Fibroblast of the aortic adventitia (primary cell): ENCODE measurements around the gene CYP27A1. TPM values are rescaled to one million over a fixed set of nuclear protein-coding genes. Genes with fewer than 3 reads are reported as not detected.

Experiments used
- DNase-seq: peaks from one replicate; pipeline ENCODE4 v3.0.0-alpha.2; 2010; ENCODE audit warnings: low read depth
- H3K4me3 ChIP-seq: 2 replicates; pipeline ENCODE4 v1.5.1; 2011; ENCODE audit warnings: low read depth, mild to moderate bottlenecking, control low read depth, low read length, moderate library complexity
- CTCF ChIP-seq: IDR thresholded peaks from 2 replicates; pipeline ENCODE4 v1.5.1; 2011; ENCODE audit warnings: mild to moderate bottlenecking, low read length, control low read depth, inconsistent platforms; ENCODE audit not compliant: insufficient read depth
- total RNA-seq: library from RNA; depleted of rRNA; stranded (reverse); fragments of >200 nt; gene quantifications from 2 replicates; pipeline ENCODE4 v1.2.3, GENCODE V29; 2012; ENCODE audit warnings: low replicate concordance

The CYP27A1 gene
- total RNA-seq, 1 donor = 10.5 TPM

GRCh38 chr2:218744615-218745014, 37.3 kb upstream of the CYP27A1 start:
- DNase-seq = no peak
- TF ChIP-seq CTCF = no peak
- no peak overlapping the region for H3K4me3 ChIP-seq

DNA sequence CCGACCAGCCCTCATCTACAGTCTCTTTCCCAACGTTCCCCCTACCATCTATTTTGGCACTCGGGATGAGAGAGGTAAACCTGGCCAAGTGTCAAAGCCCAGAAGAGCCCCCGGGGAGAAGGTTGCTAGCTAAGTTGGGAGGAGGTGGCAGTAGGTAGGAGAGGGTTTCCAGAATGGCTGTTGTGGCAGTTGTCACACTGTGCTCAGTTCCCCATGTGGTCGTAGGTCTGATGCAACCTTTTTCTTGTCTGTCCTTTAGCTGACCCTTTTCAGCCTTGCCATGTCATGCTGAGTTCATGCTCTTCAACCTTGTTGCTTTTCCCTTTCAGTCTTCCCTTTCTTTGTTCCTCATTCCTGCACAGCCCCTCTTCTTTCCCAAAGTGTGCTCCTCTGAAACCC, 36.8 kb upstream of the CYP27A1 start:
- no peak for DNase-seq
- no peak for TF ChIP-seq CTCF
- H3K4me3 ChIP-seq = no peak overlapping the region

GRCh38 chr2:218745559-218746469, 36.1 kb upstream of the CYP27A1 start:
- no peak for TF ChIP-seq CTCF
- peak; percentile 30 for DNase-seq
- no peak overlapping the region for H3K4me3 ChIP-seq

GRCh38 chr2:218746470-218746795, 35.5 kb upstream of the CYP27A1 start:
- TF ChIP-seq CTCF = no peak
- no peak overlapping the region for H3K4me3 ChIP-seq
- no peak for DNase-seq

- H3K4me3 ChIP-seq = no peak overlapping the region
- DNase-seq = no peak
- no peak for TF ChIP-seq CTCF
These were observed 35.0 kb upstream of the CYP27A1 start for GRCh38 chr2:218746960-218747359.

DNA sequence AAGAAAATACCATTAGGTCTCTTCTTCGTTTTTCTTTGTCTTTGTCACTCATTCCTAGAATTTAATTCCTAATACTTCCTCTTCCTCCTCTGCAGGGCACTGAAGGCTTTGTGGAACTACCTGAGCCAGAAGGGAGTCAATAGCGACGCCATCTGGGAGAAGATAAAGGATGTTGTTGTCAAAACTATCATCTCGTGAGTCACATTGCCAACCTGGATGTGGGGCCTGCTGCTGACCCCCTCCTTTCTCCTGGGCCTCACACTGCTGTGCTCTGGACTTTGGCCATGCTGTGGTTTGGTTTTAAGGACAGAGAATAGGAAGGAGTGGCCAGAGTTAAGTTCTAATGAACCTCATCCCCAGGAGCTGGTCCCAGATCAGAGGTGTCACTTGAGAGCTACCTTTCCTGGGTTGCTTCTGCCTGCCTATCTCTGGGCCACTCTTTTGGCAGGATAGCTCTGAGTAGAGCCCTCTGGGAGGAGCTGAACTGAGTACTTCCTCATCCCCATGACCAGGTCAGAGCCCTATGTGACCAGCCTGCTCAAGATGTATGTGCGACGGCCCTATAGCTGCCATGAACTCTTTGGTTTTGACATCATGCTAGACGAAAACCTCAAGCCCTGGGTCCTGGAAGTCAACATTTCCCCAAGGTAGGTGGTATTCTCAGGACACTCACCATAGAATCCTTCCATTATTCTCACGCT, 33.1 kb upstream of the CYP27A1 start:
- H3K4me3 ChIP-seq = no peak overlapping the region
- TF ChIP-seq CTCF = no peak

DNA sequence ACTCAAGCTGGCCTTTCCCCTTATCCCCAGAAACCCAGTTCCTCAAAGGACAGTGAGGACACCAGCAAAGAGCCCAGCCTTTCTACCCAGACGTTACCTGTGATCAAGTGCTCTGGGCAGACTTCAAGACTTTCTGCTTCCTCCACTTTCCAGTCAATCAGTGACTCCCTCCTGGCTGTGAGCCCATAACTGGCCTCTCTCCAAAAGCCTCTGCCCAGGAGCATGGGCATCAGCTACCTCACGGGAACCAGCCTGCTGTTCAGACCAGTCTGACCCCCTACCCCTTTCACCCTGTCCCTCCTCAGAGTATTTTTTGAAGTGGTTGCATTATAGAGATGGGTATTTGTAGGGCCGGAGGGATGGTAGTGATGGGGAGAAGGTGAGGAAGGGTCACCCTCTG, 27.7 kb upstream of the CYP27A1 start:
- no peak overlapping the region for H3K4me3 ChIP-seq
- no peak for DNase-seq
- no peak for TF ChIP-seq CTCF

More for the DNA sequence above, 33.1 kb upstream of the CYP27A1 start:
- DNase-seq = no peak
